HG03575 (cell line): Measurements from ENCODE around the gene RMND5B.

Source experiments
- ATAC-seq: cut with Tn5 transposase; IDR thresholded peaks from one replicate; pipeline ENCODE4 v1.9.1; 2021; ENCODE audit not compliant: unreplicated experiment, insufficient number of reproducible peaks, low FRiP score; ENCODE audit errors: extremely low read depth

Gene RMND5B

DNA sequence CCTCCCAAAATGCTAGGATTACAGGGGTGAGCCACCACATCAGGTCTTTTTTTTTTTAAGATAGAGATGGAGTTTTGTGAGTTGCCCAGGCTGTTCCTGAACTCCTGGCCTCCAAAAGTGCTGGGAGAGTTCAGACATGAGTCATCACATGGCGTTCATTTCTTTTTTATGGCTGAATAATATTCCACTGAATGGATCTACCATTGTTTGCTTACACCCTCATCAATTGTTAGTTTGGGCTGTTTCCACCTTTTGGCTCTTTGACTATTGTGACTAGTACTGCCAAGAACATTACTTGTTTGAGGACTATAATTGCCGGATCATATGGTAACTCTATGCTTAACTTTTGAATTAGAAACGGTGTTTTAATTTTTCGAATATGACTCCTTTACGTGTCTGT is 18.3 kb upstream of the RMND5B start:
- no peak for ATAC-seq

DNA sequence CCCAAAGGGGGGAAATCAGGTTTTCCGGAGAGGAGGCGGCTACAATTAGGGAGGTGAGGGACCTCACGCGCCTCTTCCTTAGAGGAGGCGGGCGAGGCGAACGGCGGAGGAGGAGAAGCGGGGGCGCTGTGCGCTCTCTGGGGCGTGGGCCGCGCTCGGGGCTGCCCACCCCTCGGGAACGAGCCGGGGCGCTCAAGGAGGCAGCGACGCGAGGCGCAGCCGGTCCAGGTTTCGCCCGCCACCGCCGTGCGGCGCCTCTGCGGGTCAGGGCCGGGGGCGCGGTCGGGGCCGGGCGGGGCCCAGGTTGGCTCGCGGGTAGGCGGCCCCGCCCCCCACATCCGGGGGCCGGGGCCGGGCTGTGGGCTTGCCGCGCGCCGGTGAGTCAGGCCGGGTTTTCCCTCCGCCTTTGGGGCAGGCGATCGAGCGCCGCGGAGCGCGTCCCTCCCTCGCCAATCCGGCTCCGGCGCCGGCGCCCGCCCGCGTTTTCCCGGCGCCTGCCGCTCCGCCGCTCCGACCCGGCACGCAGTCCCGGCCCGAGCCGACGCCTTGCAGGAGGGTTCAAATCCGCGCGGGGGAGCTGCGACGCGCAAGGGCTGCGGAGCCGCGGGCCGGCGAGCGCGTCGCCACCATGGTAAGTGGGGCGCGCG is 17.6 kb upstream of the RMND5B start, which contains the start of gene N4BP3:
TSS of gene N4BP3 (plus strand) at position 392 of the 647 bp plus-strand sequence. CDS start 6,052 bp downstream, outside the sequence.
- ATAC-seq: no peak

DNA sequence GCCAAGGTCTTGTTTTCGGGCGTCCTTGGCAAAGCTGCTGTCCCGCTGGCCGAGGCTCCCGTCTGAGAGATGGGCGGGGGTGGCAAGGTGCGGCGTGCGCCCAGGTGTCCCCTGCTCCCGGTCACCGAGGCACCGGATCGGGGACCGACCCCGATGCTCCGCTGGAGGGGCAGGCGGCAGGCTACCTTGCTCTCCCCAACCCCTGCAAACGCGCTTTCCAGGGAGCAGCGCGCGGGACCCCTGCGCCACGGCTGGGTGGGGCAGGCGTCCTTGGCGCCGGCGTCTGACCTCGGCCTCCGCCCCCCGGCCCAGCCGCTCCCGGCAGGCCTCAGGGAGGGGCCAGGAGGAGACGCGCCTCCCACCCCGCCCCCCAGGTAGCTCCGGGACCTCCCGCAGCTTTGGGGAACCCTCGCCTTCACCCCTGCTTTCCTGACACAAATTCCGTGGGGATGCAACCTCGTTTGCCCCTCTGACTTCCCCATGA is 16.9 kb upstream of the RMND5B start:
- no peak for ATAC-seq

DNA sequence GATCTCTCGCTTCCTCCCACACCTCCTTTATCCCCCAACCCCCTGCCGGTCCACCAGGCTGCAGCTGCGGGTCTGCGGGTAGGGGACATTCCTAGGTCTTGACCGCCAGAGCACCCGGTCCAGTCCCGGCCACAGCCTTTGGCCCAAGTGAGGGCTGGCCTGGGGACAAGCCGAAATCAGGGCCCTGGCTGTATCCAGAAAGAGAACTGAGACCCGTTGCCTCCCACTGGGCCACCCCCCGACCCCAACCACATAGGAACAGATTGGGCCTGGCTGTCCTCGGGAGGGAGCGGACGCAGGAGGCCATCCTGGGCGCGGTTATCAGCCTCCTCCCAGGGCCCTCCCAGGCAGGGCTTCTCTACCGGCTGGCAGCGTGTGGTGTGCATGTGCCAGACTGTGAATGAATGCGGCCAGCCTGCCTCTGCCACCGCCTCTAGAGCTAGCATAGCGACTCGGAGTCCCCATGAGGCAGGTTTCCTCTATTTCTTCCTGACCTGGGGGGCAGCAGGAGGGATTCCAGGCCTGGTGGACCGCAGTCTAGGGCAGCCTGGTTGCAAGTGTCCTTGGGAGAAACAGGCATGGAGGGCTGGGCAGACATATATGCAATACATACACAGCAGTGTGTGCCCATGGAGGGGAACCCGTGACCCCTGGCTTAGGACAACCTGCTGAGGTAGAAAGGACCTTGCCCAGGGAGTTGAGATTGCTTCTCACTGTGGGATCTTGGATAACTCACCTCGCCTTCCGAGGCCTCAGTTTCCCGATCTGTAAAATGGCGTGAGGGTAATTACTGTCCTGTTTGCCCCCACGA is 16.3 kb upstream of the RMND5B start:
- no peak for ATAC-seq

DNA sequence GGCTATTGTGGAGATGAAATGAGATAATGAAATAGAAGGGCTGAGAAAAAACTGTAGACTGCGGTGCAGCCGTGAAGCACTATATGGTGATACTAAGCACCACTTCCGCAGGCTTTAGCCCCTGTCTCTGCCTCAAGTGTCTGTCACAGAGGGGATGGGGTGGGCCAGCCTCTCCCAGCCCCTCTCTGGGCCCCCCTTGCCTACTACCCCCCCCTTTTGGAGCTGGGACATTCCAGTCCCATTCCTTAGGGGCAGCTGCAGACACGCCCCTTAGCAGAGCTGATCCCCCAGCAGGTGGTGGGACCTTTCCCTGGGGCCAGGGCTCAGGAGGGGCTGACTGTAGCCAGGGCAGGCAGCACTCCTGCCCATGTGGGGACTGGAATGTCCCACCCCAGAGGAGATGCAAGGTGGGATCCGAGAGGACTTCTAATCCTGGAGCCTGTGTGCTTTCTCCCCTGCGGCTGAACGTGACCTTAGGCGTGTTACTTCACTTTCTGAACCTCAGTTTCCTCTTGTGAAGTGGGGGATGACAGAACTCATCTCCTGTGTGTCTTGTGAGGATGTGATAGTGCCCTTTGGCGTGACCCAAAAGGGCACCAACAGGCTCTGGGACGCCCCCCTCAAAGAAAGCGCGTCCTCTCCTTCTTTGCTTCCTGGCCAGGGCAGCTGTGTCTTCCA is 15.5 kb upstream of the RMND5B start:
- no peak for ATAC-seq

DNA sequence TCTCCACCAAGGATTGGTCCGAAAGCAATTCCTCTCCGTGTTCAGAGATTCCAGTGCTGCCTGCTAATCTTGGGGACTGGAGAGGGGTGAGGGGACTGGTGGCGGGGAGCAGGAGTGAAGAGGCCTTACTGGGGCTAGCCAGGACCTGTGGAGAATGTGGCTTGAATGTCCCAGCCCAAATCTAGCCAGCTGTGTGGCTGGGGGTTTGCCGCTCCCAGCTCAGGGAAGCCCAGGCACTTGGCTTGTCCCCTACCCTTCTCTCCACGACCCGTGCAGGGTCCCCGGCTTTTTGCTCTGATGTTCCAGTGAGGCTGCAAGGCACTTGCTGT is 15.0 kb upstream of the RMND5B start:
- no peak for ATAC-seq

DNA sequence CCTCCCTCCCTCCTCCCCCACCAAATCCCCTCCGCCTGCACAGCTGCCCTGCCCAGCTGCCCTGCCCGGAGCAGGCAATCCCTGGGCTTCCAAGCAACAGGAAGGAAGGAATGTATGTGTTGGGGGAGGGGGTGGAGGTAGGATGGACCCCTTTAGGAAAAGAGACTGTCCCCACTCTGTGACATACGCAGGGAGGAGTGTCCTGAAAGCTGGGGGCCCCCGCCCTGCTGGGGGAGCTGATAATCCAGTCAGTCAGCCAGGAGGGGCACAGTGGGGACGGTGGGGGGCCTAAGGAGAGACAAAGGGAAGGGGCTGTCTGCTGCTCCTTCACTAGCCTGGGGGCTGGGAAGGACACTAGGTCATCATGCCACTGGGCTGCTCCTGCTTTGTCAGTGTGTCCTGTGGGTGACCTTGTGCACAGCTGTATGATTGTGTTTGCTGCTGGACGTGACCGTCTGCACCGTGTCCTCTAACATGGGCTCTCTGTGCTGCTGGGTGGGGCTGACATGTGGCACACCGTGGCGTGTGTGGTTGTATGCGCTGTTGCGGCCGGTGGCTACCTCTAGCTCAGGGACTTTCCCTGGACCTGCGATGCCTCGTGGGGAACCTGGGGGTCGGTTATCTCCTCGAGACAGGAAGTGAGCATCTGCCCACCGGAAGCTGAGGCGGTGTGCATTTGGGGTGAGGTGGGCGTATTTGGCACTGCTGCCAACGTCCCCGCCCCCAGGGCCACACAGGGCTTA is 14.5 kb upstream of the RMND5B start:
- ATAC-seq: no peak

DNA sequence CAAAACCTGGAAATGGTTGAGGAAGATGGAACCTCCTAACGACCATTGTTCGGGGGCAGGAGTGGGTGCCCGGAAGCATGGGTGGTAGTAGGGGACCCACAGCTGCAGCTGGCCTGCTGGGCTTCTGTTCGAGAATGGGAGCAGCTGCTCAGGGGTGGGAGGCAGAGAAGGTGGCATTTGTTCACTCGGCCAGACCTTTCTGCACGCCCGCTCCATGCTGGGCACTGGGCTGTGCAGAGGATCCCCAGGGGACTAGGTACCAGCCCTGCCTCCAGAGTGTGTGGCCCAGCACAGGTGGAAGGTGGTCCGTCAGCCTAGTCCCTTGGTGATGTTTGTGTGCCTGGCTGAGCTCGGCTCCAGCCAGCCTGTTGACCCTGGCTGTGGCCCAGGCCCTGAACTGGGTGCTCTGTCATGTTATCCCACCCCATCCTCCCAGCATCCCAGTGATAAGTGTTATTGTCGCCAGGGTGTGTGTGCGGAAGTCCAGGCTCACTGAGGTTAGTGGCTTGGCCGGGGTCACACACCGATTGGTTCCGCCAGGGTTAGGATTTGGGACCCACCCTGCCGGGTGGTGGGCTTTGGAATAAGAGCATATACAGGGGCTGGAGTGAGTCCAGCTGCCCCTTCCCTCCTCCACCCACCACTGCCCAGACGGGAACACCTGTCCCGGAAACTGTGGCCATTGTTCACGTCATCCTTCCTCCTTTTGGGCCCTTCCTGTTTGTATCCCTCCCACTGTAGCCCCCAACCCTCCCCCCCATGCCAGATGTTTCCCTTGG is 12.7 kb upstream of the RMND5B start:
- no peak for ATAC-seq

DNA sequence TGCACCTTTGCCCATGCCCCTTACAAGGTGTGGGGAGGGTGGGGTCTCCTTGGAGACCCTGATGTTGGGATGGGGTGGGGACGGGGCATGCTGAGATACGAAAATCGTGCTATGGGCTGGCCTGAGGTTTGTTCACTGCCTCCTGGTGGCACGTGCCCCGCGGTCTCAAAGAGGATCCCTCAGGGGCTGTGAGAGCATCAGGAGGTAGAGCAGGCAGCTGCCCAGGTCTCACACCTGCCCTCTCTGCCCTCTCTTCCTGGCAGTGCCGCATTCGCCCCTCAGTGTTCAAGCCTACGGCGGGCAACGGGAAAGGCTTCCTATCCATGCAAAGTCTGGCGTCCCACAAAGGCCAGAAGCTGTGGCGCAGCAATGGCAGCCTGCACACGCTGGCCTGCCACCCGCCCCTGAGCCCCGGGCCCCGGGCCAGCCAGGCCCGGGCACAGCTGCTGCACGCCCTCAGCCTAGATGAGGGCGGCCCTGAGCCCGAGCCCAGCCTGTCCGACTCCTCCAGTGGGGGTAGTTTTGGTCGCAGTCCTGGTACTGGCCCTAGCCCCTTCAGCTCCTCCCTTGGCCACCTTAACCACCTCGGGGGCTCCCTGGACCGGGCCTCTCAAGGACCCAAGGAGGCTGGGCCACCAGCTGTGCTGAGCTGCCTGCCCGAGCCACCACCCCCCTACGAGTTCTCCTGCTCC is 10.8 kb upstream of the RMND5B start:
- no peak for ATAC-seq

DNA sequence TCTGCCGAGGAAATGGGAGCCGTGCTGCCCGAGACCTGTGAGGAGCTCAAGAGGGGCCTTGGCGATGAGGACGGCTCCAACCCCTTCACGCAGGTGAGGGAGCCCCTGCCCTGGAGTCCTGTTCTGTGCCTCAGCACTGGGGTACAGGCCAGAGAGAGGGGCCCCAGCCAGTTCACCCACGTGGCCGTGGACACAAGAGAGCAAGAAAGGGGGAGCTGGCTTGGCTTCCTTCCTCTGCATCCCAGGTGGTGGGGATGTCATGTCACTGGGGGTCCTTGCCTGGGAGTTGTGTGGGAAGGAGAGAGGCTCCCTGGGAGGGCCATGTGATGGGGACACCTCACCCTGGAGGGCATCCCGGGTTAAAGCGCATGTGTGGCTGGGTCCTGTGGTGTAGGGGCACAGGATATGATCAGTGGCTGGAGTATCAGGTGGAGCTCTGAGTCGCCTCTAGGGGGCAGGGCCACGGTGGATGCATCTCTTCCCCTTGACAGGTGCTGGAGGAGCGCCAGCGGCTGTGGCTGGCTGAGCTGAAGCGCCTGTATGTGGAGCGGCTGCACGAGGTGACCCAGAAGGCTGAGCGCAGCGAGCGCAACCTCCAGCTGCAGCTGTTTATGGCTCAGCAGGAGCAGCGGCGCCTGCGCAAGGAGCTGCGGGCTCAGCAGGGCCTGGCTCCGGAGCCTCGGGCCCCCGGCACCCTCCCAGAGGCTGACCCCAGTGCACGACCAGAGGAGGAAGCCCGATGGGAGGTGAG is 10.0 kb upstream of the RMND5B start:
- ATAC-seq: peak; percentile 67

DNA sequence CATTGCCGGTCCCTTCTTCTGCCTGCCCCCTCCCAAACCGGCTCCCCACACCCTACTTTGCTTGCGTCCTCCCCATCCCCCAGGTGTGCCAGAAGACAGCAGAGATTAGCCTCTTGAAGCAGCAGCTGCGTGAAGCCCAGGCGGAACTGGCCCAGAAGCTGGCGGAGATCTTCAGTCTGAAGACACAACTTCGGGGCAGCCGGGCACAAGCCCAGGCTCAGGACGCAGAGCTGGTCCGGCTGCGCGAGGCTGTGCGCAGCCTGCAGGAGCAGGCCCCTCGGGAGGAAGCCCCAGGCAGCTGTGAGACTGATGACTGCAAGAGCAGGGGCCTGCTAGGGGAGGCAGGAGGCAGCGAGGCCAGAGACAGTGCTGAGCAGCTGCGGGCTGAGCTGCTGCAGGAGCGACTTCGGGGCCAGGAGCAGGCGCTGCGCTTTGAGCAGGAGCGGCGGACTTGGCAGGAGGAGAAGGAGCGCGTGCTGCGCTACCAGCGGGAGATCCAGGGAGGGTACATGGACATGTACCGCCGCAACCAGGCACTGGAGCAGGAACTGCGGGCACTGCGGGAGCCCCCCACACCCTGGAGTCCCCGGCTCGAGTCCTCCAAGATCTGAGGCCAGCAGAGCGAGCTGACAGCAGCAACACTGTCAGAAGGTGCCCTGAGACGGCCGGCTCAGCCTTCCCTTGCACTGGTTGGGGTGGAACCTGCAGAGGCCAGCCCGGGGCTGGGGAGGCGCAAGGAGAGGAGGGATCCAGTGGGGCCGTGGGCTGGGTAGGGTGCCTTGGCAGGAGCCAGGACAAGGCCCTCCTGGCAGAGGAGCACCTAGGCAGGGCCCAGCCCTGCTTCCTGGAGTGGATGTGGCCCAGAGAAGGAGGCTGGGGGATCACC is 9.2 kb upstream of the RMND5B start:
- no peak for ATAC-seq

DNA sequence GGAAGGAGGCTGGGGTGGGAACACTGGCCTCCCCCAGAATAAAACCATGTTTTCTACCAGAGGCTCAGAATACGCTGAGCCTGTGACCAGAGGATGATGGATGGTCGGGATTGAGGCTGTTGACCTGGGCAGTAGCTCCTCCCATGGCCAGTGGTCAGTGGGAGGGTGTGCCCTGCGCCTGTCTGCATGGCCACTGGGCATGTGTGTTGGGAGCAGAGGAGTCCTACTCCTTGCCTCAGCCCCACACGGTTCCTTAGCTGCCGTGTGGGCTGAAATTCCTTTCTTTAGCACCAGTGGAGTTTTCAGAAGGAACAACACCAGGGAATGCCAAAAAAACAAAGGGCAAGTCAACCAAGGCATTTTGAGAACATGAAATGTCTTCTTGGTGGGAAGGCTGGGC is 8.5 kb upstream of the RMND5B start:
- ATAC-seq: no peak

DNA sequence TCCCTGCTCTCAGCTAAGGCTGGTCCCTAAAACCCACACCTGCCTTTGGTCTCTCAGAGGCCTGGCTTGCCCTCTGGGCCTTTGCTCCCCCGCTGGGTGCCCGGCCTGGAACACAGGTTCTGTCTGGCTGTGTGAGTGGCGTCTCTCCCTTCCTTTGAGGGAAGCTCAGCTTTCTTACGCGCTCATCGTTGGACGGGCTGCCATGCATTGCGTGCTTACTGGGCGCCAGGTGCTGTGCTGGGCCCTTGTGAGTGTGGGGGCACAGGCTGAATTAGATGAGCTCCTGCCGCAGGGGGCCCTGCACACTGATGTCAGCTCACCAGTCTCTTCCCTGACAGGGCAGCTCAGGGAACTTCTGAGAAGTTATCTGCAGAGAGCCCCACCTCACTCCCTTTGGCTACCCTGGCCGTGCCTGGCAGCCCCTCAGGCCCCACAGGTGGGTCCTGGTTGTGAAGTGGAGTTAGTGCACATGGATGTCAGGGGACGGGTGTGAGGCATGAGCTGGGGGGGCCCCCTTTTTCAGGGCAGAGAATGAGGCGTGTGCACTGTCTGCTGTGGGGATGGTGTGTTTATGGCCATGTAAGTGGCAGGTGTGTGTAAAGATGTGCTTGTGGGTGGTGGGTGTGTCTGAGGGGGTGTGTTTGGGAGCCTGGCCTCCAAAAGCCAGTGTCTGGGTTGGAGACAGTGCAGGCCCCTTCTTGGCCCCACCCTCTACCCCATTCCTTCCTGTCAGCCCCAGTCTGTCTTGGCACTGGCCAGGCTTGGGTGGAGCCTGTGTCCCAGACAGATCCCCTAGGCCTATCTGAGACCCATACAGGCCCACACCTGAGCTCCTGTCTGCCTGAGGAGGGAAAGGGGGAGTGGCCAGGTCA is 7.5 kb upstream of the RMND5B start:
- ATAC-seq: no peak

DNA sequence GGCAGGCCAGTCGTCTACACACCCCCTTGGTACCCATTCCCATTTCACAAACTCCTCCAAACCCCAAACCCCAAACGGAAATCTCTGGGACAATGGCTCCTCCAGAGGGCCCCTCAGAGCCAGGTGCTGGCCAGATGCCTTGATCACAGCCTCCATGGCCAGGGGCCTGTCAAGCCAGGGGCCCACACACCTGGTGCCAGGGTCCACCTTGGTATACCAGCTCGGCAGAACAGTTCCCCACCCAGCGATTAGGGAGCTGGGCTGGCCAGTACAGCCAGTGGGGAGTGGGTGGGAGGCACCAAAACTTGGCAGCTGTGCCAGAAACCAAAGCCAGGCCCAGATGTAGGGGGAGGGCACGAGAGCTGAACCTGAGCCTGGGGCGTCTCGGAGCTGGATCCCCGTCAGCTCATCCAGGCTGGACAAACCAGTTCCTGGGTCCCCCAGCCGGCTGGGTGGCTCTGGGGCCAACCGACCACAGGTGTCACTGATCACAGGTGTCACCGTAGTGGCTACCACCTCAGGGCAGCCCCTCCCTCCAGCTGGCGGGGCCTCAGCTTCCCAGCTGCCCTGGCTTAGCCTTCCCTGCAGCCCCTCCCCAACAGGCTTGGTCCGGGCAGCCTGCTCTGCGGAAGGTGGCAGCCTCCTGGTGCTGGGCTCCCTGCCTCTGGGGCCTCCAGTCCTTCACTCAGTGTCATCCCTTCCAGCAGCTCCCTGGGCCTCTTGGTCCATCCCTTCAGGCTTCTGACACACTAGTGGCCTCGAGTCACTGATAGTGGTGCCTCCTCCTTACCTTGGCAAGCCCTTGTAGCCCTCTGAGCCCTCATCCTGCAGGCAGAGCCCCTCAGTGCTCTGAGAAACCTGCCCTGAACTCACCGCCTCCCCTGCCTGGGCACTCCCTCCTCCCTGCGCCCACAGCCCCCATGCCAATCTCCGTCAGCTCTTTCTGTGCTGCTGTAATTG is 6.6 kb upstream of the RMND5B start:
- ATAC-seq: no peak
